HepG2 (cell line): ENCODE results near the gene GALNT10.

Experiments used
- CBX2 ChIP-seq, 2 experiments: fragments of 200-600 bp in 1 of 2; sonication (generic); formaldehyde crosslinking in 1 of 2; IDR thresholded peaks; 2 replicates each; pipeline versions ENCODE4 v1.7.0 to v1.8.1; 2018 to 2022; ENCODE audit warnings: low read depth in 2 of 2, low read length in 1 of 2, mild to moderate bottlenecking in 1 of 2, missing genetic modification reagents in 1 of 2
- CEBPB ChIP-seq: IDR thresholded peaks from 2 replicates; pipeline ENCODE4 v1.6.1; 2011; ENCODE audit warnings: low read depth, low read length, improper control_type of control experiment, borderline replicate concordance
- CTCF ChIP-seq: sonication (generic); formaldehyde crosslinking; IDR thresholded peaks from 2 replicates; pipeline ENCODE4 v1.5.0; 2020; ENCODE audit warnings: mild to moderate bottlenecking, missing genetic modification reagents, moderate library complexity
- EP300 ChIP-seq, 3 experiments: sonication (generic) in 1 of 3; formaldehyde crosslinking in 1 of 3; IDR thresholded peaks; 2 replicates each; pipeline versions ENCODE4 v1.5.1 to v1.6.1; 2011 to 2020; ENCODE audit warnings: low read depth in 2 of 3, low read length in 2 of 3, borderline replicate concordance in 1 of 3, improper control_type of control experiment in 1 of 3, mild to moderate bottlenecking in 1 of 3, missing genetic modification reagents in 1 of 3, moderate library complexity in 1 of 3
- ISL2 ChIP-seq: sonication (generic); formaldehyde crosslinking; IDR thresholded peaks from 2 replicates; pipeline ENCODE4 v1.5.0; 2020; ENCODE audit warnings: missing genetic modification reagents
- NPAS2 ChIP-seq: sonication (generic); formaldehyde crosslinking; IDR thresholded peaks from 2 replicates; pipeline ENCODE4 v1.8.0; 2022; ENCODE audit warnings: mild to moderate bottlenecking, missing genetic modification reagents, borderline replicate concordance
- POLR2AphosphoS2 ChIP-seq: IDR thresholded peaks from 2 replicates; pipeline ENCODE4 v1.6.1; 2011; ENCODE audit warnings: low read depth, low read length, improper control_type of control experiment
- SMC3 ChIP-seq: IDR thresholded peaks from 2 replicates; pipeline ENCODE4 v1.6.1; 2011; ENCODE audit warnings: low read length, improper control_type of control experiment
- ZSCAN30 ChIP-seq: sonication (generic); formaldehyde crosslinking; IDR thresholded peaks from 2 replicates; pipeline ENCODE4 v1.5.0; 2020; ENCODE audit warnings: mild to moderate bottlenecking, missing genetic modification reagents

- TF ChIP-seq CTCF (CRISPR knock-in tag) = no peak
- TF ChIP-seq ISL2 (CRISPR knock-in tag) = no peak
- TF ChIP-seq NPAS2 (CRISPR knock-in tag) = no peak
- TF ChIP-seq SMC3 = no peak
- TF ChIP-seq CEBPB = no peak
- no peak for TF ChIP-seq ZSCAN30 (CRISPR knock-in tag)
- TF ChIP-seq CBX2 (IDR thresholded peaks at IDR 0.05; ENCODE audit: low read depth, low read length) = no peak
- TF ChIP-seq CBX2 (CRISPR knock-in tag; IDR thresholded peaks at IDR 0.05; ENCODE audit: low read depth) = no peak
- TF ChIP-seq EP300 (IDR thresholded peaks at IDR 0.05; ENCODE audit: low read depth in 2 of 2, low read length in 2 of 2) = no peak
- TF ChIP-seq EP300 (CRISPR knock-in tag; IDR thresholded peaks at IDR 0.05; ENCODE audit: borderline replicate concordance) = no peak
- TF ChIP-seq POLR2AphosphoS2 = no peak
Observed at GRCh38 chr5:154268073-154268472, 77.5 kb downstream of the GALNT10 start.
